ENCODE results near the gene SARS1.

SARS1 gene

GRCh38 chr1:109262231-109263055 is 48.7 kb downstream of the SARS1 start:
- DNase-seq (ENCODE audit: low spot score) = no peak

- no peak for DNase-seq (ENCODE audit: low spot score)
These were observed 49.5 kb downstream of the SARS1 start for GRCh38 chr1:109263234-109263596.

GRCh38 chr1:109263597-109264378 is 50.1 kb downstream of the SARS1 start:
- DNase-seq (ENCODE audit: low spot score) = peak; percentile 52

GRCh38 chr1:109264379-109264755 is 50.6 kb downstream of the SARS1 start:
- DNase-seq (ENCODE audit: low spot score) = no peak

GRCh38 chr1:109265016-109265415 is 51.3 kb downstream of the SARS1 start:
- no peak for DNase-seq (ENCODE audit: low spot score)

GRCh38 chr1:109265741-109266330 is 52.1 kb downstream of the SARS1 start:
- DNase-seq (ENCODE audit: low spot score) = no peak

DNA sequence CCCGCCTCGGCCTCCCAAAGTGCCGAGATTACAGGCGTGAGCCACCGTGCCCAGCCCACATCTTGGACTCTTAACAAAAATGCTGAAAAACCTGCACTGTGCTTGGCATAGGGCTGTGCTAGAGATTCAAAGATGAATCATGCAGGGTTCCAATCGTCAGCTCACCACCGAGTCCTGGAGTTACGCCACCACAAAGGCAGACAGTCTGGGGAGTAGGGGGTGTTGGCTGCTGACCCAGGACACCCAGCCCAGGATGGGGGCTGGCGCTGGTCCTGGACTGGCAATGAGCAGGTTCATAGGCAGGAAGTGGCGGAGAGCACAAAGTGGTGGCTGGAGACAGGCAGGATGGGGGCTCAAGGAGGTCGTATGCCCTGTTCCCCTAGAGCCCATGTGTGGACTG is 53.2 kb downstream of the SARS1 start:
- no peak for DNase-seq (ENCODE audit: low spot score)

- no peak for DNase-seq (ENCODE audit: low spot score)
These were observed 54.1 kb downstream of the SARS1 start for GRCh38 chr1:109267743-109268300.

GRCh38 chr1:109268431-109269211 is 54.9 kb downstream of the SARS1 start:
- no peak for DNase-seq (ENCODE audit: low spot score)

DNA sequence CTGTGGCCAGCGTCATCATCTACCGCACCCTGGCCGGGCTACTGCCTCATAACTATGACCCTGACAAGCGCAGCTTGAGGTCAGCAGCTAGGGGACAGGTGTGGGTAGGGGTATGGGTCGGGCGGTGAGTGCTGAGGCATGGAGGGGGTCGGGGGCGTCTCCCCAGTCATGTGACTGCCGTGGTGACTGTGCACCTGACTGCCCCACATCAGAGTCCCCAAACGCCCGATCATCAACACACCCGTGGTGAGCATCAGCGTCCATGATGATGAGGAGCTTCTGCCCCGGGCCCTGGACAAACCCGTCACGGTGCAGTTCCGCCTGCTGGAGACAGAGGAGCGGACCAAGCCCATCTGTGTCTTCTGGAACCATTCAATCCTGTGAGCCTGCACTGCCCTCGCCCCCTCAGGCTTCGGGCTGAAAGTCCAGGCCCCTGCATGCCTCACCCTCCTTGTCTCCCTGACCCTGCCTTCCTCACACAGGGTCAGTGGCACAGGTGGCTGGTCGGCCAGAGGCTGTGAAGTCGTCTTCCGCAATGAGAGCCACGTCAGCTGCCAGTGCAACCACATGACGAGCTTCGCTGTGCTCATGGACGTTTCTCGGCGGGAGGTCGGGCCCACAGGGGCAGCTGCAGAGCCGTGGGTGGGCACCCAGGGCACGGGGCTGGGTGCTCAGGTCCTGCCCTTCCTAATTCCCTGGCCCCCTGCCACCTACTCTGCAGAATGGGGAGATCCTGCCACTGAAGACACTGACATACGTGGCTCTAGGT is 55.7 kb downstream of the SARS1 start:
- no peak for DNase-seq (ENCODE audit: low spot score)

DNA sequence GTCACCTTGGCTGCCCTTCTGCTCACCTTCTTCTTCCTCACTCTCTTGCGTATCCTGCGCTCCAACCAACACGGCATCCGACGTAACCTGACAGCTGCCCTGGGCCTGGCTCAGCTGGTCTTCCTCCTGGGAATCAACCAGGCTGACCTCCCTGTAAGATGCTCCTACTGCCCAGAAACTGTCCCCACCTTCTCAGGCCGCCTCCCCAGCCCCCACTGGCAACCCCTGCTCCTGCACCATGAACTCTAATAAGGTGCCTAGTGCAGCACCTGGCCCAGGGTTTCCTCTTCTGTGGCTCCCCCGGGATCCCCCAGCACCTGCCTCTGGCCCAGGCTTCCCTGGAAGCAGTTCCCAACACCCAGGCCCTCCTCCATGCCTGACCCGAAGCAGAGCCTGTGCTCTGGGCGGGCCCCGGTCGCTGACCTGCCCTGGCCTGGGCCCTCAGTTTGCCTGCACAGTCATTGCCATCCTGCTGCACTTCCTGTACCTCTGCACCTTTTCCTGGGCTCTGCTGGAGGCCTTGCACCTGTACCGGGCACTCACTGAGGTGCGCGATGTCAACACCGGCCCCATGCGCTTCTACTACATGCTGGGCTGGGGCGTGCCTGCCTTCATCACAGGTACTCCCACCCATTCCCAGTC is 56.4 kb downstream of the SARS1 start:
- no peak for DNase-seq (ENCODE audit: low spot score)

- no peak for DNase-seq (ENCODE audit: low spot score)
These were observed 57.1 kb downstream of the SARS1 start for GRCh38 chr1:109270623-109271317.

- no peak for DNase-seq (ENCODE audit: low spot score)
These were observed 57.7 kb downstream of the SARS1 start for GRCh38 chr1:109271458-109271857.

DNA sequence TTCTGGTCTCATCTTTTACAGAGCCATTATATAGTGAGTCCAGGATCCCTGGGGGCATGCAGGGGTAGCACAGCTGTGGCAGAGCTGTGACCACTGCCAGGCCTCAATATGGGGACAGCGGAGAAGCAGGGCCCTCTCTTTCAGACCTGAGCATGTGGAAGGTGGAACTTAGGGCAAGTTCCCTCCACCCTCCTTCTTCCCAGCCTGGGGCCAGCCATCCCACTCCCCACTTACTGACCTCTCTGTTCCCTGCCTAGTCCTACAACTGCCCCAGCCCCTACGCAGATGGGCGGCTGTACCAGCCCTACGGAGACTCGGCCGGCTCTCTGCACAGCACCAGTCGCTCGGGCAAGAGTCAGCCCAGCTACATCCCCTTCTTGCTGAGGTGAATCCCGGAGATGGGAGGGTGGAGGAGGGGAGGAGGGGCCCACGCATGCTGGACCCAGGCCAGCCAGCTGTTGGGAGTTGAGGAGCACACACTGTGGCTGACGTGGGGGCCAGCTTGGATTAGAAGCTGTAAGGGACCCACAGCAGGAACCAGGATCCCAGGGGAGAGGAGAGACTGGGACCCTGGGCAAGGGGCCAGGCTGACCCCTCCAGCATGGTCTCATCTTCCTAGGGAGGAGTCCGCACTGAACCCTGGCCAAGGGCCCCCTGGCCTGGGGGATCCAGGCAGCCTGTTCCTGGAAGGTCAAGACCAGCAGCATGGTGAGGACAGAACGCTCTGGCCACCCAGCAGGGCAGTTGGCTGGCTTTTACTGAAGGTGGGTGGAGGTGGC is 58.5 kb downstream of the SARS1 start:
- DNase-seq (ENCODE audit: low spot score) = no peak

GRCh38 chr1:109272831-109273547 is 59.3 kb downstream of the SARS1 start:
- DNase-seq (ENCODE audit: low spot score) = peak; percentile 60

DNA sequence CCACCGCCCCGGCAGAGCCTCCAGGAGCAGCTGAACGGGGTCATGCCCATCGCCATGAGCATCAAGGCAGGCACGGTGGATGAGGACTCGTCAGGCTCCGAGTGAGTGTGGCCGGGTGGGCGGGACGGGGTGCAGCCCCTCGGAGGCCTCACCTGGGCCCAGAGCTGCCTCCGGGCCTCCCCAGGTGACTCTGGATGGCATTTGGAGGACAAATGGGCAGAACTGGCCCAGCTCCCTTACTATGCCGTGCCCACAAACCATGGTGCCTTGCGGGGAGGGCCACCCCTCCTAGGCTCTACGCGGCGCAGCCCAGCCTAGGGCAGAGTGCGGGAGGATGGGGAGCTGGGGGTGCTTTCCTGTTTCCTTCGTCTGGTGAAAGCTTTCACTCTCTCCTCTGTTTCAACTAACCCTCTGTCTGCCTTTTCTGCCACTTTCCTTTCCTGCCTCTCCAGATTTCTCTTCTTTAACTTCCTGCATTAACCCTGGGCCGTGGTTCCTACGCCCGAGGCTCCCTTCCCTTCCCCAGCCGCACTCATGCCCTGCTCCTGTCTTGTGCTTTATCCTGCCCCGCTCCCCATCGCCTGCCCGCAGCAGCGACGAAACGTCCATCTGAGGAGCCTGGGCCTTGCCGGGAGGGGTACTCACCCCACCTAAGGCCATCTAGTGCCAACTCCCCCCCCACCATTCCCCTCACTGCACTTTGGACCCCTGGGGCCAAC is 60.0 kb downstream of the SARS1 start:
- DNase-seq (ENCODE audit: low spot score) = no peak

- DNase-seq (ENCODE audit: low spot score) = peak; percentile 71
These were observed 61.1 kb downstream of the SARS1 start for GRCh38 chr1:109274533-109275476.

All from LoVo (cell line).